Measurements from ENCODE around the gene ZBTB5. TPM values are rescaled to one million over a fixed set of nuclear protein-coding genes. Genes with fewer than 3 reads are reported as not detected.

Gene ZBTB5
- total RNA-seq, 1 donor from 2014 or later = 11.3 TPM

DNA sequence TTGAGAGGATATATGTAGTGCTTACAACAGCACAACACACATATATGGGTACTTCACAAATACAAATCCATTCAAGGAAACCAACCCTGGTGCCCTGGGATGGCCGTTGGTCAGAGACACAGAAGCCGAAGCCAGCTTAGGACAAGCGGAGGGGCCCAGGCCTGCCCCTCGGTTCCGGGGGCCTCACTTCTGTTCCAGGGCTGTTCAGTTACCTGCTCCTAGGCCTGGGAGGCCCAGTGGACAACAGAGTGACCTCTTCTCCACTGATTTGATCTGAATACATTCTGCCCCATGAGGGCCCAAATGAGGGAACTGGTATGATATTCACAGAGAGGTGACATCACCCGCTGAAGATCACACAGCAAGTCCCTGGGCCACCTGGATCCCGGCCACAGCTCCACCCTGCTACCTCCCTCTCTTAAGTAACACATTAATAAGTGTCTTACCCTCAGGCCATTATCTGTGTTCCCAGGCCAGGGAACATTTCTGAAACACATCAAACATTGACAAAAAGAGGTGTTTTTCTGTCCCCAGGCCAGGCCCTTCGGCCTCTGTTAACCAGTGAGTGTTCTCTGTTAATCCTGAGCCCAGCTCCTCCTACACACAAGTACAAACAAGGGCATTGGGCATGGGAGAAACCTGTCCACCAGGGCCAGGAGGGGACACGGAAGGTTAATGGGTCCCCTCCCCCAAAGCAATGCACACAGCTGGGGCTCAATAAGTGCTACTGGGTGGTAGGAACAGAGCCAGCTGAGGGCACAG lies 47.2 kb downstream of the ZBTB5 start:
- Histone ChIP-seq H3K9ac (ENCODE audit: low read length) (no peak overlapping the region), H3K79me2 (ENCODE audit: insufficient read depth, low read length) (peaks cover 6% of the 10 kb centered on the region), H3K4me1 (ENCODE audit: insufficient read depth, low read length) (peaks cover 15% of the 10 kb centered on the region), H2AFZ (ENCODE audit: low read depth, low read length) (no peak overlapping the region), H3K27me3 (ENCODE audit: insufficient read depth, low read length) (no peaks in the 10 kb centered on the region), H3K9me3 (ENCODE audit: insufficient read depth, low read depth, low read length) (no peaks in the 10 kb centered on the region), H4K20me1 (ENCODE audit: insufficient read depth, low read length) (no peaks in the 10 kb centered on the region), H3K36me3 (ENCODE audit: insufficient read depth, low read length) (no peaks in the 10 kb centered on the region), H3K4me2 (ENCODE audit: low read length) (no peak overlapping the region), H3K4me3 (ENCODE audit: insufficient read depth, low read depth, low read length) (no peak overlapping the region), H3K27ac (ENCODE audit: low read depth, low read length) (no peak overlapping the region)
- no peak for TF ChIP-seq EZH2 (IDR thresholded peaks at IDR 0.05; ENCODE audit: insufficient read depth, low read length)
- Mint-ChIP-seq H3K27me3 (ENCODE audit: low read depth, unreplicated experiment) (no peaks in the 10 kb centered on the region), H3K4me3 (ENCODE audit: unreplicated experiment) (no peak overlapping the region), H3K4me1 (ENCODE audit: low read depth, unreplicated experiment) (peaks cover 15% of the 10 kb centered on the region), H3K36me3 (ENCODE audit: low read depth, unreplicated experiment) (no peaks in the 10 kb centered on the region), H3K27ac (ENCODE audit: unreplicated experiment) (no peak overlapping the region), H3K9me3 (ENCODE audit: unreplicated experiment) (no peaks in the 10 kb centered on the region)
- FAIRE-seq (no peak), DNase-seq (ENCODE audit: low read depth) (no peak)

DNA sequence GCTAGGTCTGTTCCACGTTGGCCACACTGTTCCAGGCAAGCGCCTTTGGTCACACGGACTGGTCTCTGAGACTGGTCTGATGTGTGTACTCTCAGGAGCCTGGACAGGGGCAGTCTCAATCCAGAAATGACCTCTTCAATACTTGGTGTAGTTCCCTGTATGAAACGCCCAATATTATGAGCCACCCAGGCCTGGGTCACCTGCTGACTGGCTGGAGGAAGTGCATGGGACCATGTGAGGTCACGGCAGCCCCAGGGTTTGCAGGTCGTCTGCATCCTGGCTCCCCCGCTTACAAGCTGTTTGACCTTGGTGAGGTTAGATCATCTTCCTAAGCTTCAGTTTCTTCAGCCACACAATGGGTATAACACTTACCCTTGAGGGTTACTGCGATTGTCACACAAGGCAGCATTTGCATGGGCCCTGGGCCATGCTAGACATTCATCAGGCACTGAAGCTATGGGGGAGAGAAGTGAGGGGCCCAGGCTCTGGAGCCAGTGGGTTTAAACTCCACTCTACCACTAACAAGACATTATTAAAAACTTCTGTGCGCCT lies 47.9 kb downstream of the ZBTB5 start:
- no peaks in the 10 kb centered on the region for H3K9me3 Mint-ChIP-seq (ENCODE audit: unreplicated experiment)
- H3K4me1 ChIP-seq (ENCODE audit: insufficient read depth, low read length) = peaks cover 14% of the 10 kb centered on the region
- no peak for TF ChIP-seq EZH2 (IDR thresholded peaks at IDR 0.05; ENCODE audit: insufficient read depth, low read length)
- TF ChIP-seq, protein P1, sequence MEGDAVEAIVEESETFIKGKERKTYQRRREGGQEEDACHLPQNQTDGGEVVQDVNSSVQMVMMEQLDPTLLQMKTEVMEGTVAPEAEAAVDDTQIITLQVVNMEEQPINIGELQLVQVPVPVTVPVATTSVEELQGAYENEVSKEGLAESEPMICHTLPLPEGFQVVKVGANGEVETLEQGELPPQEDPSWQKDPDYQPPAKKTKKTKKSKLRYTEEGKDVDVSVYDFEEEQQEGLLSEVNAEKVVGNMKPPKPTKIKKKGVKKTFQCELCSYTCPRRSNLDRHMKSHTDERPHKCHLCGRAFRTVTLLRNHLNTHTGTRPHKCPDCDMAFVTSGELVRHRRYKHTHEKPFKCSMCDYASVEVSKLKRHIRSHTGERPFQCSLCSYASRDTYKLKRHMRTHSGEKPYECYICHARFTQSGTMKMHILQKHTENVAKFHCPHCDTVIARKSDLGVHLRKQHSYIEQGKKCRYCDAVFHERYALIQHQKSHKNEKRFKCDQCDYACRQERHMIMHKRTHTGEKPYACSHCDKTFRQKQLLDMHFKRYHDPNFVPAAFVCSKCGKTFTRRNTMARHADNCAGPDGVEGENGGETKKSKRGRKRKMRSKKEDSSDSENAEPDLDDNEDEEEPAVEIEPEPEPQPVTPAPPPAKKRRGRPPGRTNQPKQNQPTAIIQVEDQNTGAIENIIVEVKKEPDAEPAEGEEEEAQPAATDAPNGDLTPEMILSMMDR (IDR thresholded peaks at IDR 0.05; ENCODE audit: insufficient read depth, low read depth, low read length) = no peak
- no peaks in the 10 kb centered on the region for H4K20me1 ChIP-seq (ENCODE audit: insufficient read depth, low read length)
- H3K4me1 Mint-ChIP-seq (ENCODE audit: low read depth, unreplicated experiment) = peaks cover 22% of the 10 kb centered on the region
- H3K36me3 Mint-ChIP-seq (ENCODE audit: low read depth, unreplicated experiment) = no peaks in the 10 kb centered on the region
- H3K27me3 Mint-ChIP-seq (ENCODE audit: low read depth, unreplicated experiment) = no peaks in the 10 kb centered on the region
- no peaks in the 10 kb centered on the region for H3K27me3 ChIP-seq (ENCODE audit: insufficient read depth, low read length)
- H3K79me2 ChIP-seq (ENCODE audit: insufficient read depth, low read length) = no peaks in the 10 kb centered on the region
- H3K36me3 ChIP-seq (ENCODE audit: insufficient read depth, low read length) = no peaks in the 10 kb centered on the region
- DNase-seq (ENCODE audit: low read depth) = no peak
- no peak overlapping the region for H2AFZ ChIP-seq (ENCODE audit: low read depth, low read length)
- no peak for FAIRE-seq
- H3K4me3 Mint-ChIP-seq (ENCODE audit: unreplicated experiment) = no peak overlapping the region
- no peak overlapping the region for H3K4me2 ChIP-seq (ENCODE audit: low read length)
- no peak overlapping the region for H3K27ac Mint-ChIP-seq (ENCODE audit: unreplicated experiment)
- no peak overlapping the region for H3K4me3 ChIP-seq (ENCODE audit: insufficient read depth, low read depth, low read length)
- no peak overlapping the region for H3K9ac ChIP-seq (ENCODE audit: low read length)
- no peak overlapping the region for H3K27ac ChIP-seq (ENCODE audit: low read depth, low read length)
- no peaks in the 10 kb centered on the region for H3K9me3 ChIP-seq (ENCODE audit: insufficient read depth, low read depth, low read length)

DNA sequence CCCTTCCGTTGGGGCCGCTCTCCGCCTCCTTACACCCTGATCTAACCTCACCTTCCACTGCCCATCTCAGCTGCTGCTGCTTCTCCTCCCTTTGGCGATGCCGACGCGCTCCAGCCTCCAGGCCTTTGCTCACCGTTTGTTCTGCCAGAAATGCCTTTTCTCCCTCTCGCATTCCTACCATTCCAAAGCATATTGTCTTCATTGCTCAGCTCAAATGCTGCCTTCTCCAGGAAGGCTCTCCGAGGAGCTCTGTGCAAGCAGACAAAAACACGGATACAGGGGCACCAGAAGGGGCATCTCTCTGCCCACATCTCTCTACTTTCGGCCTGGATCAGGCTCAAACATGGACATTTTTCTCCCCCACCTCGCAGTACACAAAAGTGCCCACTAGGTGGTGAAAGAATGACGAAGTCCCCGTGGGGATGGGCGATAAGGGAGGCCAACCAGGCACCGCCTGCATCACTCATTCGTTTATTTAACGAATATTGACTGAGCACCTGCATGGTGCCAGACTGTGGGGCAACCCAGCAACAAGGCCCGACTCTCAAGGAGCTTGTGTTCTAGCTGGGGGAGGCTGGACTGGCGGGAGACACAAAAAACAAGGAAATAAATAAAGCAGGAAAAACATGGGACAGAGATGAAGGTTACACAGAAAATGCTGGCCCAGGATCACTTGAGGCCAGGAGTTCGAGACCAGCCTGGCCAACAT lies 50.1 kb downstream of the ZBTB5 start:
- DNase-seq (ENCODE audit: low read depth) = peak; percentile 75
- Mint-ChIP-seq H3K4me3 (ENCODE audit: unreplicated experiment) (peak overlapping the region; percentile 48), H3K4me1 (ENCODE audit: low read depth, unreplicated experiment) (peaks cover 23% of the 10 kb centered on the region), H3K27me3 (ENCODE audit: low read depth, unreplicated experiment) (peaks cover 1% of the 10 kb centered on the region), H3K36me3 (ENCODE audit: low read depth, unreplicated experiment) (no peaks in the 10 kb centered on the region), H3K27ac (ENCODE audit: unreplicated experiment) (peak overlapping the region; percentile 44), H3K9me3 (ENCODE audit: unreplicated experiment) (no peaks in the 10 kb centered on the region)
- H3K36me3 ChIP-seq (ENCODE audit: insufficient read depth, low read length) = no peaks in the 10 kb centered on the region
- no peaks in the 10 kb centered on the region for H3K9me3 ChIP-seq (ENCODE audit: insufficient read depth, low read depth, low read length)
- peaks cover 8% of the 10 kb centered on the region for H3K4me1 ChIP-seq (ENCODE audit: insufficient read depth, low read length)
- H3K79me2 ChIP-seq (ENCODE audit: insufficient read depth, low read length) = no peaks in the 10 kb centered on the region
- no peaks in the 10 kb centered on the region for H3K27me3 ChIP-seq (ENCODE audit: insufficient read depth, low read length)
- no peak for TF ChIP-seq EZH2 (IDR thresholded peaks at IDR 0.05; ENCODE audit: insufficient read depth, low read length)
- TF ChIP-seq, protein P1 (IDR thresholded peaks at IDR 0.05; ENCODE audit: insufficient read depth, low read depth, low read length) = peak; percentile 80
- no peak overlapping the region for H3K4me3 ChIP-seq (ENCODE audit: insufficient read depth, low read depth, low read length)
- no peaks in the 10 kb centered on the region for H4K20me1 ChIP-seq (ENCODE audit: insufficient read depth, low read length)
- H2AFZ ChIP-seq (ENCODE audit: low read depth, low read length) = peak overlapping the region; percentile 70
- peak; percentile 5 for FAIRE-seq
- peak overlapping the region; percentile 71 for H3K4me2 ChIP-seq (ENCODE audit: low read length)
- H3K27ac ChIP-seq (ENCODE audit: low read depth, low read length) = peak overlapping the region; percentile 13
- H3K9ac ChIP-seq (ENCODE audit: low read length) = peak overlapping the region; percentile 49

Measured in astrocyte (in vitro differentiated cells and primary cell).